WERI-Rb-1 (cell line): ENCODE data around the gene CLINT1.
A peak's percentile ranks its signal among the peaks of the same experiment; 100 is the strongest.

Source experiments
- DNase-seq: peaks from one replicate; pipeline ENCODE4 v3.0.0-alpha.2; 2020
- H3K27ac ChIP-seq: fragments of 250-450 bp; sonication (Bioruptor Pico); 2 replicates; pipeline ENCODE4 v1.5.1; 2020; ENCODE audit warnings: mild to moderate bottlenecking, moderate library complexity
- H3K27me3 ChIP-seq: fragments of 250-450 bp; sonication (Bioruptor Pico); 2 replicates; pipeline ENCODE4 v1.5.1; 2021; ENCODE audit warnings: mild to moderate bottlenecking, low read depth, moderate library complexity; ENCODE audit not compliant: insufficient read depth, severe bottlenecking
- H3K36me3 ChIP-seq: fragments of 250-450 bp; sonication (Bioruptor Pico); 2 replicates; pipeline ENCODE4 v1.5.1; 2020; ENCODE audit warnings: mild to moderate bottlenecking, moderate library complexity
- H3K4me3 ChIP-seq: 2 replicates; pipeline ENCODE4 v1.5.1; 2011; ENCODE audit warnings: low read depth, mild to moderate bottlenecking, control low read depth, low read length
- H3K9me3 ChIP-seq: fragments of 250-450 bp; sonication (Bioruptor Pico); 2 replicates; pipeline ENCODE4 v1.5.1; 2021; ENCODE audit warnings: mild to moderate bottlenecking, moderate library complexity; ENCODE audit not compliant: severe bottlenecking
- TF ChIP-seq, protein P1 (sequence below): IDR thresholded peaks from 2 replicates; pipeline ENCODE4 v1.5.1; 2011; ENCODE audit warnings: low read depth, mild to moderate bottlenecking, control low read depth, inconsistent platforms, low read length

CLINT1 gene

DNA sequence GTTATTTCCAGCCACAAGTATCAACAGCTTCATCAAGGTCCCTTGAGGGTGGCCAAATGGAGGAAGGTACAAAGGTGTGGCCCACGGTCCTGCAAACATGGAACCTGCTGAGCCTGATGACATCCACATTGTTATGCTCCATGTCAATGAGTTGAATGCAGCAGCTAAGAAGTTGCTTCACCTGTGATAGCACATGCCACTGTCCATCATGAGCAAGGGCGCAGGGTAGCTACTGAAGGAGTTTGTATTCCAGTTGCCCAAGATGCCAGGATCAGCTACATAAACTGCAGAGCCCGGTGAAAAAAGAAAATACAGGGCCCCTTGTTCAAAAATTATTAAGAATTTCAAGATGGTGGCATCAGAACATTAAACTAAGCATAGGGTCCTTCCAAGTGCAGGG is 91.3 kb downstream of the CLINT1 start:
- Histone ChIP-seq H3K27me3 (no peaks in the 10 kb centered on the region), H3K9me3 (no peaks in the 10 kb centered on the region), H3K36me3 (no peaks in the 10 kb centered on the region), H3K4me3 (no peak overlapping the region), H3K27ac (no peak overlapping the region)
- DNase-seq: no peak
- TF ChIP-seq, protein P1, sequence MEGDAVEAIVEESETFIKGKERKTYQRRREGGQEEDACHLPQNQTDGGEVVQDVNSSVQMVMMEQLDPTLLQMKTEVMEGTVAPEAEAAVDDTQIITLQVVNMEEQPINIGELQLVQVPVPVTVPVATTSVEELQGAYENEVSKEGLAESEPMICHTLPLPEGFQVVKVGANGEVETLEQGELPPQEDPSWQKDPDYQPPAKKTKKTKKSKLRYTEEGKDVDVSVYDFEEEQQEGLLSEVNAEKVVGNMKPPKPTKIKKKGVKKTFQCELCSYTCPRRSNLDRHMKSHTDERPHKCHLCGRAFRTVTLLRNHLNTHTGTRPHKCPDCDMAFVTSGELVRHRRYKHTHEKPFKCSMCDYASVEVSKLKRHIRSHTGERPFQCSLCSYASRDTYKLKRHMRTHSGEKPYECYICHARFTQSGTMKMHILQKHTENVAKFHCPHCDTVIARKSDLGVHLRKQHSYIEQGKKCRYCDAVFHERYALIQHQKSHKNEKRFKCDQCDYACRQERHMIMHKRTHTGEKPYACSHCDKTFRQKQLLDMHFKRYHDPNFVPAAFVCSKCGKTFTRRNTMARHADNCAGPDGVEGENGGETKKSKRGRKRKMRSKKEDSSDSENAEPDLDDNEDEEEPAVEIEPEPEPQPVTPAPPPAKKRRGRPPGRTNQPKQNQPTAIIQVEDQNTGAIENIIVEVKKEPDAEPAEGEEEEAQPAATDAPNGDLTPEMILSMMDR: no peak

DNA sequence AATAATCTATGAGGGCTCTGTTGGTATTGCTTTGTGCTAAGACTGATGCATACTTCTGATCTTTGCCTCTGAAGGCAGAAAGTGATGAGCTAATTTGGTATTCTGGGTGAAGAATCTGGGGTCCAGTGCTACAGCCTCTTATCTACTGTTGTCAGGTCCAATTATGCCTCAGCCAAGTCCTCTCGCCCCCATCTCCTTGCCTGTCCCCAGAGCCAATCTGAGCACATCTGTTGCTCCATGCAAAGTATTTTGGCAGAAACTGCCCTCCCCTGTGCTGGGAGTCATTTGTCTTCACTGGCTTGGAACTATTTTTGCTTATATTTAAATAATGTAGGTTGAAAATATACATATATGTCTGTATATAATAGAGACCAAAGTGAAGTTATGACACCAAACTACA is 92.0 kb downstream of the CLINT1 start:
- no peak for DNase-seq
- Histone ChIP-seq H3K36me3 (no peaks in the 10 kb centered on the region), H3K27ac (no peak overlapping the region), H3K9me3 (no peaks in the 10 kb centered on the region), H3K4me3 (no peak overlapping the region), H3K27me3 (no peaks in the 10 kb centered on the region)
- TF ChIP-seq, protein P1: no peak

DNA sequence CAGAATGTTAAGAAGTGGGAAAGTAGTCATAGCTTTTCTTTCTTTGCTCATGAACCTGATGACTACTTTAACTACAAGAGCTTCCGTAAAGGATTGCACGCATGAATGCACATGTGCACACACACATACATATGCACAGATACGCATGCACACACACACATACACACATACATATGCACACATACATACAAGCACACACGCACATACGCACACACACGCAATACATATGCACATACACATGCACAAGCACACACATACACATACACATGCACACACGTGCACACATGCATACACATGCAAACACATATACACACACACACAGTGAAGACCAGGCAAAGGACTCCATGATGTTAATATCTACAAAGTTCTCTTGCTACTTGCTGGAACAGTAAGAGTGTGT is 92.5 kb downstream of the CLINT1 start:
- Histone ChIP-seq H3K4me3 (no peak overlapping the region), H3K27me3 (no peaks in the 10 kb centered on the region), H3K27ac (no peak overlapping the region), H3K36me3 (no peaks in the 10 kb centered on the region), H3K9me3 (no peaks in the 10 kb centered on the region)
- DNase-seq: no peak
- TF ChIP-seq, protein P1: no peak

DNA sequence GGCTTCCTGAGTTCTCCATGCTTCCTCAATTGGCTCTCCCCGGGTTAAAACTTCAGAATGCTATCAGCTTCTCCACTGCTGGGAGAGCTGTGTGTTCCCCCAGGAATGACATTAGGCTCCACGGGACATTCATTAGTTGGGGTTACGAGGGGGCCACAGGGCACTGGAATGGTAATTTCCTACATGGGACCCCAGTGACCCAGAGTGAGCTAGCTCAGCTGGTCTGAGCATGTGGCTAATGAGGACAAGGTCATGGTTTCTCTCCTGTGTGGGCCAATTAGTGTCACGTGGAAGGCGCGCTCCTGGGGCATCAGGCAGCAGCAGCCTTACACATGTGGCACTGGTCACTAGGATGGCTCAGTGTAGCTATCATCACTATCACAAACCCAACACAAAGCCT is 94.4 kb downstream of the CLINT1 start:
- TF ChIP-seq, protein P1: no peak
- Histone ChIP-seq H3K27ac (no peak overlapping the region), H3K36me3 (no peaks in the 10 kb centered on the region; the same call in 1 of the 2 replicates), H3K4me3 (no peak overlapping the region), H3K27me3 (no peaks in the 10 kb centered on the region), H3K9me3 (no peaks in the 10 kb centered on the region)
- DNase-seq: no peak

DNA sequence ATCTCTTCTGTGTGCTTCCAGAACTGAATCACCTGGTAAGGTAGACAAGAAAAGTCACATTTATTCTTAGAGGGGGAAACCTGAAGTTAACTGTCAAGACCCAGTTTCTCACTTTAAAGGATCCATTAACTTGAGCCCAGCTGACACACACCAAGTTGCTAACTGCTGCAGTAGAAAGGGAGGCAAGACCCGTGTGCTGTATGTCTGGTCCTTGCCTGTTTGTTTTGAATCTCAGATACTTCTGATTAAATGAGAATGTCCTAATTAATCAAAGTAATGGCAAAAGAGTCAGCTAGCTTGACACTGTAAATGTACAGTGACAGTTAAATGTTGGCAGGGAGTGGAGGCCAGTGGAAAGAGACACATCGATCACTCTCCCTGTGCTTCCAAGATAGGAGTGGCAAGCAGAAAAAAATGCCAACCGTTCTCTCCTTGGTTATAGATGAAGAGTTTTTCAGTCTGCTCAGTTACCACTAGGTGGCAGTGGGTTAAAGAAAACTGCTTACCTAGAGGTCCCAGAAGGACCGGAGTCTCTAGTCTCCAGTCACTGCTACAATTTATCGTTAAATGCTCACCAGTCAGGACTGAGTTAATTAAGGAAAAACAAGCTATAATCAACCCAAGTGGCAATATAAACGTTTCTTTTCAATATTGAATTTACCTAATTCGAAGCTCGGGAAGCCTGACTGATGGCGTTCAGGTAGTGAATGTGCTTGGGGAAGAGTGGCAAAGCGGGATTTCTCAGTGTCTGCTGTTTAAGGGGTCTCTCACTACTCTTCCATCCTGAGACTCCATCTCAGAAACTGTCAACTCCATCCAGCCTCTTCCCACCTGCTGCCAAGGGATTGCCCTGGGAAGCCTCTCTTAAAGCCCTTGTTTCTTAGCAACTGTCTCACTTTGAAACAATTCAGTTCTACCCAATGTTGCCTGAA is 97.0 kb downstream of the CLINT1 start:
- TF ChIP-seq, protein P1: peak; percentile 73
- no peaks in the 10 kb centered on the region for H3K27me3 ChIP-seq
- peak; percentile 23 for DNase-seq
- no peaks in the 10 kb centered on the region; the same call in 1 of the 2 replicates for H3K36me3 ChIP-seq
- H3K4me3 ChIP-seq: no peak overlapping the region
- H3K9me3 ChIP-seq: no peaks in the 10 kb centered on the region
- H3K27ac ChIP-seq: no peak overlapping the region
